ENCODE results near the gene WNT11.

DNA sequence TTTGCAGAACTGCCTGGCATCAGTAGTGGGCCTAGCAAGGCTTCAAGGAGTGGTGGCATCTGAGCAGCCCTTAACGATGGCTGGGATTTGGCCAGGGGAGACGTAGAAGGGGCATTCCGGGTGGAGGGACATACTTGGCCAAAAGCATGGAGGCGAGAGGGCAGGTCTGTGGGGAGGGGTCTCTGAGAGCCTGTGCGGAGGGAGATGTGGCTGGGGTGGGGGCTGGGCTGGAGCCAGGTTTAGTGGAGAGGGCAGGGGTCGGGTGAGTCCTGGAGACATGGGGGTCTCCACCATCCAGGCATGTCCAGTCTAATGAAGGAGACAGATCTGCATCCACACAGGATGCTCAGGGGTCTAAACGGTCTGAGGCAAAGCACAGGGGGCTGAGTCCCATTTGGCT lies 34.4 kb upstream of the WNT11 start:
- TF ChIP-seq, protein P1, sequence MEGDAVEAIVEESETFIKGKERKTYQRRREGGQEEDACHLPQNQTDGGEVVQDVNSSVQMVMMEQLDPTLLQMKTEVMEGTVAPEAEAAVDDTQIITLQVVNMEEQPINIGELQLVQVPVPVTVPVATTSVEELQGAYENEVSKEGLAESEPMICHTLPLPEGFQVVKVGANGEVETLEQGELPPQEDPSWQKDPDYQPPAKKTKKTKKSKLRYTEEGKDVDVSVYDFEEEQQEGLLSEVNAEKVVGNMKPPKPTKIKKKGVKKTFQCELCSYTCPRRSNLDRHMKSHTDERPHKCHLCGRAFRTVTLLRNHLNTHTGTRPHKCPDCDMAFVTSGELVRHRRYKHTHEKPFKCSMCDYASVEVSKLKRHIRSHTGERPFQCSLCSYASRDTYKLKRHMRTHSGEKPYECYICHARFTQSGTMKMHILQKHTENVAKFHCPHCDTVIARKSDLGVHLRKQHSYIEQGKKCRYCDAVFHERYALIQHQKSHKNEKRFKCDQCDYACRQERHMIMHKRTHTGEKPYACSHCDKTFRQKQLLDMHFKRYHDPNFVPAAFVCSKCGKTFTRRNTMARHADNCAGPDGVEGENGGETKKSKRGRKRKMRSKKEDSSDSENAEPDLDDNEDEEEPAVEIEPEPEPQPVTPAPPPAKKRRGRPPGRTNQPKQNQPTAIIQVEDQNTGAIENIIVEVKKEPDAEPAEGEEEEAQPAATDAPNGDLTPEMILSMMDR (IDR thresholded peaks at IDR 0.05), result no peak
- TF ChIP-seq POLR2A (IDR thresholded peaks at IDR 0.05), result no peak

All from esophagus squamous epithelium (tissue), 4 donors.